GM19025 (cell line): ENCODE results near the gene POR.
"Not testable (repeated sequence)": the region's sequence is repeated elsewhere in the genome, so short reads cannot be mapped to it uniquely, and the experiment has no call there.

ENCODE experiments used
- ATAC-seq: cut with Tn5 transposase; IDR thresholded peaks from one replicate; pipeline ENCODE4 v1.9.1; 2021; ENCODE audit warnings: mild to moderate bottlenecking, low read depth, moderate library complexity; ENCODE audit not compliant: unreplicated experiment

Gene POR

GRCh38 chr7:75883265-75883824 lies 31.6 kb upstream of the POR start:
- not testable (repeated sequence) for ATAC-seq

DNA sequence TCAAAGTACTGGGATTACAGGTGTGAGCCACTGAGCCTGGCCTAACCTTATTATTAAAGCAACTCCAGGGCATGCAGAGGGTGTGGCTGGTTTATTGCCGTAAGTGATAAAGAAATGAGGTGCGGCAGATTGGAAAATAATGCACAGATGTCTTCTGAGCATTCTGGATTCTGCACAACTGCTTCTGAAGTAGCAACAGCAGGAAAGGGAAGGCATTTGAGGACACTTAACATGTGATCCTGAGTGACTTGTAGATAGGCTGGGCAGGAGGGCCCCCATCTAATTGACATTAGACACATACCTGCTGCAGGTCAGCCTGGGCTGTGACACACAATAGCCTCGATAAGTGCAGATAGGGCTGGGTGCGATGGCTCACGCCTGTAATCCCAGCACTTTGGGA lies 30.5 kb upstream of the POR start:
- ATAC-seq = no peak

GRCh38 chr7:75885036-75885435 lies 29.9 kb upstream of the POR start:
- ATAC-seq = no peak

DNA sequence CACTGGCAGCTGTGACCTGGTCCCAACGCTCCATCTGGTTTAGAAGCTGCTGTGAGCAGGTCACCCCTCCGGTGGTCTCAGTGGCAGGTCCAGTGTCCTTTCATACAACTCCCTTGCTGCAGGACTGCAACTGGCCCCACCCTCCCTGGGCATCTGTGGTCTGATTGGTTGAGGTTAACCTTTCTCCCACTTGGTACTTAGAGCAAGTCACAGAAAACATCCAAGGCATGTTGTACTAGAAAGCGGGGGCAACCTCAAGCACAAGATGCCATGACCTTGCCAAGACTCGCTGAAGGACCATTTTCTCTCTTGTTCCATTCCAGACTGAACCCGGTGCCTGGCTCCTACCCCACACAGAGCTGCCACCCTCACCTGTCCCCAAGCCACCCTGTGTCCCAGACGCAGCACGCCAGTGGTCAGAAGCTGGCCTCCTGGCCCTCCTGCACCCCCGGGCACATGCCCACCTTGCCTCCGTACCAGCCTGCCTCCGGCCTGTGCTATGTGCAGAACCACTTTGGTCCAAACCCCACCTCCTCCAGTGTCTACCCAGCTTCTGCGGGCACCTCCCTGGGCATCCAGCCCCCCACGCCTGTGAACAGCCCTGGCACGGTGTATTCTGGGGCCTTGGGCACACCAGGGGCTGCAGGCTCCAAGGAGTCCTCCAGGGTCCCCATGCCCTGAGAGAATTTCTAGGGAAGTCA lies 27.1 kb upstream of the POR start:
- ATAC-seq = no peak

DNA sequence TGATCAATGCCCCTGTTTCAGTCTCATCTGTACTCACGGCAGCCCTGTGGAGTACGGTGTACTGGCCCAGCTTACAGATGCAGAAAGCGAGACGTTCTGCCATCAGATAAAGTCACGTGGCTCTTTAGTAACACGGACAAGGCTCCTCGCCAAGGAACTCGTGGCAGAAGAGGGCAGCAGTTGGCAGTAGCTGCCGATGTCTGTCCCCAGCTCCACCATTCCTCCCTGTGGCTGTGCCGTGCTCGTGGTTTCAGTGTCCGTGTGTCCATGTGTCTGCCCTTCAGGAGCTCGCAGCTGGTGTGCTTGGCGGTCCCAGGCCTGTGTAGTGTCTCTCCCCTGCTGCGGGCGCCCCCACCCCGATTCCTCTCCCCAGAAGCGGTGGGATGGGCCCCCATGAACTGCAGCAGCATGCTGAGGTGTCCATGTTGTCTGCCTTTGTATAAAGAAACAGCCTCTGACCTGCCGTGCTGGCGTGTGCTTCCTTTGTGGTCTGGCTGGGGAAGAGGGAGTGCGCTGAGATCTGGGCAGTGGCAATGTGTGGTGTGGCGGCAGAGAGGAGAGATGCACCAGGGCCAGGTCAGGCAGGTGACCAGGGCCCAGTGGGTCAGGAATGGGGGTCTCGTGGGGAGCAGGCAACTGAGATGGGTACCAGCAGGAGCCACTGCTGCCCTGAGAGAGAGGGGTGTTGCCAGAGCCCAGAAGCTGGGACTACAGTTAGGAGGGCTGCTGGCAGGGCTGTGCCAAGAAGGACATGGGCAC lies 26.3 kb upstream of the POR start:
- no peak for ATAC-seq

DNA sequence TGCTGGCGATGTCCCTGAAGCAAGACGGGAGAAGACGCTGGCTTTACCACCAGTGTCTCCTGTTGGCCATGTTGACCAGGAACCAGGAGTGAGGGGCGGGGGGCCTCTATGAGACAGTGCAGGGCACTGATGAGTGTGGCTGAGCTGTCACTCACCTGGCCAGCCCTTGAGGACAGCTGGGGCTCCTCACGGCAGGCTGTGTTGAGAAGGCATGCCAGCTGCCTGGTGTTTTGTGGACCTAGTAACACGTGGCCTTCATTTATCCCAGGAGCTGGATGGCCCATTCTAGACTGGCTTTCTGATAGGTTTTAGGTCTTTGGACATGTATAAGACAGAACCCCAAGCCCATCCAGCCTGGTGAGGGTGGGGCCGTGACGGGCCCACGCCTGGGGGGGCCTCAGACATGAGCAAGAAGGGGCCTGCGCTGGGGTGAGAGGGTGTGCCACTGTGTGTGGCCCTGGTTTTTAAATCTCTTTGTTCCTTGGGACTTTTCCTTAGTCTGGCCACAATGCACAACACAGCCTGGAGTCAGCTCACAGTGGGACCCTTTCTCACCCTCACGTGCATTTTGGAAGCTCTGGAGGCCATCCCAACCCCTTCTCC lies 25.6 kb upstream of the POR start:
- no peak for ATAC-seq

GRCh38 chr7:75889826-75890225 lies 25.1 kb upstream of the POR start:
- no peak for ATAC-seq

DNA sequence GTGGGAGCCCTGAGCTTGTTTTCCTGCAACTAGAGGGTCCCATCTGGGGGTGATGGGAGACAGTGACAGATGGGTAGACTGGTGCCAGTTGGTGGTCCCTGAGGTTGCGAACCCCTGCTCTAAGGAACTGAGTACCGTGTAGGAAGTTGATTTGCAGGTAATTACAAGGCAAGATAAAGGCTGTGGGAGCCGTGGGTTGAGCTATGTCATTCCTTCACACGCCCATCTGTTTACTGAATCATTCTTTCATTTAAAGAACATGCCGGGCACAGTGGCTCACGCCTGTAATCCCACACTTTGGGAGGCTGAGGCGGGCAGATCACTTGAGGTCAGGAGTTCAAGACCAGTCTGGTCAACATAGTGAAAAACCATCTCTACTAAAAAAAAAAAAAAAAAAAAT lies 23.7 kb upstream of the POR start:
- not testable (repeated sequence) for ATAC-seq

GRCh38 chr7:75891815-75892411 lies 23.0 kb upstream of the POR start:
- no peak for ATAC-seq

DNA sequence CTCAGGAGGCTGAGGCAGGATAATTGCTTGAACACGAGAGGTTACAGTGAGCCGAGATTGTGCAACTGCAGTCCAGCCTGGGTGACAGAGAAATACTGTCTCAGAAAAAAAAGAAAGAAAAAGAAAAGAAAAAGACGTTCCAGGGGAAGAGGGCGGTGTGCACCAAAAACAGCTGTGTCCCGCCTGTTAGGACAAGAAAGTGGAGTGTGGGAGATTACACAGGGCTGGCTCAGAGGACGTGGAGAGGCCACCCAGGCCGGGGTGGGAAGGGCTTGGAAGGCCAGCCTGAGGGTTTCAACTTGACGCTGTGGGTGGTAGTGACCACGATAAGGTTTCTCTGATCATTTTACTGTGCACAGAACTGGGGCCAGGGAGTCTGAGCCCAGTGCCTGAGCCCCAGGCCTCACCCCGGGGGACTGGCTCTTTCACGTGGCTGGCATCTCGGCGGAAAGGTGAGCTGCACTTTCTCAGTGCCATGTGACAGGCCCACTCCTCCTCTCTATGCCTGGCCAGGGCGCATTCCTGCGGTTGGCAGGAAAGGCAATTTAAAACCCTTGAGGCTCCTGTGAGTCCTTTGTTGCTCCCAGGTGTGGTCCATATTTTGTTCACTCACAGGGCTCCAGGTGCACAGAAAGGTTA lies 22.2 kb upstream of the POR start:
- no peak for ATAC-seq

- ATAC-seq = no peak
Measured at GRCh38 chr7:75896803-75897327, 18.1 kb upstream of the POR start.

- ATAC-seq = no peak
Measured at GRCh38 chr7:75900617-75901315, 14.2 kb upstream of the POR start.

GRCh38 chr7:75905785-75906604 lies 9.0 kb upstream of the POR start:
- ATAC-seq = no peak

DNA sequence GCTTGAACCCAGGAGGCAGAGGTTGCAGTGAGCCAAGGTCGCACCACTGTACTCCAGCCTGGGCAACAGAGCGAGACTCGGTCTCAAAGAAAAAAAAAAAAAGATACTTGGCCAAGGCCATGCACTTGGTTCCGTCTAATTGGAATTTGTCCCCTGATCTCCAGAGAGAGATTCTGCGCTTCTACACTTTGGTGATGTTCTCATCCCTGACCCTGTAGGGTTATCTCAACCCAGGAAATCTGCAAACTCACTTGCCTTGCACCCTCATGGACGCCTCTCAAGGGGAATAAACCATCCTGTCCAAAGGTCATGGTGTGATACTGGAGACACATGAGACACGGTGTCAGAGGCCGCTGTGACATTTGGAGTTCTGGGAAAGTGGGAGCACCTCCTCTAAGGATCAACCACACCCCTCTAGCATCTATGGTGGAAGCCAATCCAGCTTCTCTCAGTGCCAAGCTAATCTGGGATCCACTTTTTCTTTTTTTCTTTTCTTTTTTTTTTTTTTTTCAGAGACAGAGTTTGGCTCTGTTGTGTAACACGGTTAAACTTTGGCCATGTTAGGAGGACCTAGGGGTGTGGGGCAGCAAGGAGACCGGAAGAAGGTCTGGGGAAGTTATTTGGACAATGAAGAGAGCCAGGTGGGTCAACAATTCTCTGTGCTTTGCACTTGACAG lies 7.8 kb upstream of the POR start:
- ATAC-seq = no peak

- not testable (repeated sequence) for ATAC-seq
Measured at GRCh38 chr7:75907668-75908039, 7.3 kb upstream of the POR start.

GRCh38 chr7:75909521-75910132 lies 5.3 kb upstream of the POR start:
- no peak for ATAC-seq

DNA sequence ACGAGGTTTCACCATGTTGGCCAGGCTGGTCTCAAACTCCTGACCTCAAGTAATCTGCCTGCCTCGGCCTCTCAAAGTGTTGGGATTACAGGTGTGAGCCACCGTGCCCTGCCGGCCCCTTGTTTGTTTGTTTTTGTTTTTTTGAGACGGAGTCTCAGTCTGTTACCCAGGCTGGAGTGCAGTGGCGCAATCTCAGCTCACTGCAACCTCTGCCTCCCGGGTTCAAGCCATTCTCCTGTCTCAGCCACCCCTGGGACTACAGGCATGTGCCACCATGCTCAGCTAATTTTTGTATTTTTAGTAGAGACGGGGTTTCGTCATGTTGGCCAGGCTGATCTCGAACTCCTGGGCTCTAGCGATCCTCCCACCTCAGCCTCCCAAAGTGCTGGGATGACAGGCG lies 3.8 kb upstream of the POR start:
- ATAC-seq = not testable (repeated sequence)

- ATAC-seq = no peak
Measured at GRCh38 chr7:75913437-75913836, 1.5 kb upstream of the POR start.
